LNCAP (cell line): ENCODE data around the gene CYTH1.

Source experiments
- TF ChIP-seq, protein P1 (sequence below): fragments of 450-650 bp; IDR thresholded peaks from 2 replicates; pipeline ENCODE4 v1.5.1; 2017; ENCODE audit warnings: mild to moderate bottlenecking

CYTH1 gene

DNA sequence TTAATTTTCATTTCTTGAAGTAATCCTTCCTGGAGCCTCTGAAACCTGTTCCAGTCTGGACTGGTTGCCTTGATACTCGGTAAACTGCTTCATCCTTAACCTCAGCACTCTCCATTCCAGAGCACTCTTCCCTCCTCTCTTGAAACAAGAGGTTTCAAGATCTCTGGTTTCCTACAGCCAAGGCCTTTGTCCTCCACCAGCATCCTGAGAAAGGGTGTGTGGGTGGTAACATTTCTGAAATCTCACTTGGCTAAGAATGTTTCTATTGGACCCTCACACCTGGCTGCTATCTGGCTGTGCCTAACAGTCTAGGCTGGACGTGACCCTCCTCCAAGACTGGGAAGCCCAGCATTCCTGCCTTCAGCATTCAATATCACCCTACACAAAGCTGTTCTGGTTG is 99.7 kb downstream of the CYTH1 start:
- TF ChIP-seq, protein P1, sequence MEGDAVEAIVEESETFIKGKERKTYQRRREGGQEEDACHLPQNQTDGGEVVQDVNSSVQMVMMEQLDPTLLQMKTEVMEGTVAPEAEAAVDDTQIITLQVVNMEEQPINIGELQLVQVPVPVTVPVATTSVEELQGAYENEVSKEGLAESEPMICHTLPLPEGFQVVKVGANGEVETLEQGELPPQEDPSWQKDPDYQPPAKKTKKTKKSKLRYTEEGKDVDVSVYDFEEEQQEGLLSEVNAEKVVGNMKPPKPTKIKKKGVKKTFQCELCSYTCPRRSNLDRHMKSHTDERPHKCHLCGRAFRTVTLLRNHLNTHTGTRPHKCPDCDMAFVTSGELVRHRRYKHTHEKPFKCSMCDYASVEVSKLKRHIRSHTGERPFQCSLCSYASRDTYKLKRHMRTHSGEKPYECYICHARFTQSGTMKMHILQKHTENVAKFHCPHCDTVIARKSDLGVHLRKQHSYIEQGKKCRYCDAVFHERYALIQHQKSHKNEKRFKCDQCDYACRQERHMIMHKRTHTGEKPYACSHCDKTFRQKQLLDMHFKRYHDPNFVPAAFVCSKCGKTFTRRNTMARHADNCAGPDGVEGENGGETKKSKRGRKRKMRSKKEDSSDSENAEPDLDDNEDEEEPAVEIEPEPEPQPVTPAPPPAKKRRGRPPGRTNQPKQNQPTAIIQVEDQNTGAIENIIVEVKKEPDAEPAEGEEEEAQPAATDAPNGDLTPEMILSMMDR, result no peak

DNA sequence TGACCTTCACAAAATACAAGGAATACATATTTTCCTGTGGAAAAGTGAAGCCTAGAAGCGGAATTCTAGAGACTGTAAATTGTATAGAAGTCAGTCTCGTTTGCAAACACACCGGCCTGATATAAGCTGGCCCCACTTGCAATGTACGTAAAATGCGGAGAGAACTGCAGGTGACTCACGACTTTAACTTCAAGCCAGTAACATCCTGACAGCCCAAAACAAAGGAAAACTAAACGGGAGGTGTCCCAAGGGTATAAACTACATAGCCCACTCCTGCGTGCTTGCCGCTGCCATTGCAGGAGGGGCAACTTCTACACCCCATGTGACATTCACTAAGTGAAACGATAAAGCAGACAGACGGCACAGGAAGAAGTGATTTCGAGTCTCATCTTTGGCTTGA is 101.6 kb downstream of the CYTH1 start:
- TF ChIP-seq, protein P1, result no peak

DNA sequence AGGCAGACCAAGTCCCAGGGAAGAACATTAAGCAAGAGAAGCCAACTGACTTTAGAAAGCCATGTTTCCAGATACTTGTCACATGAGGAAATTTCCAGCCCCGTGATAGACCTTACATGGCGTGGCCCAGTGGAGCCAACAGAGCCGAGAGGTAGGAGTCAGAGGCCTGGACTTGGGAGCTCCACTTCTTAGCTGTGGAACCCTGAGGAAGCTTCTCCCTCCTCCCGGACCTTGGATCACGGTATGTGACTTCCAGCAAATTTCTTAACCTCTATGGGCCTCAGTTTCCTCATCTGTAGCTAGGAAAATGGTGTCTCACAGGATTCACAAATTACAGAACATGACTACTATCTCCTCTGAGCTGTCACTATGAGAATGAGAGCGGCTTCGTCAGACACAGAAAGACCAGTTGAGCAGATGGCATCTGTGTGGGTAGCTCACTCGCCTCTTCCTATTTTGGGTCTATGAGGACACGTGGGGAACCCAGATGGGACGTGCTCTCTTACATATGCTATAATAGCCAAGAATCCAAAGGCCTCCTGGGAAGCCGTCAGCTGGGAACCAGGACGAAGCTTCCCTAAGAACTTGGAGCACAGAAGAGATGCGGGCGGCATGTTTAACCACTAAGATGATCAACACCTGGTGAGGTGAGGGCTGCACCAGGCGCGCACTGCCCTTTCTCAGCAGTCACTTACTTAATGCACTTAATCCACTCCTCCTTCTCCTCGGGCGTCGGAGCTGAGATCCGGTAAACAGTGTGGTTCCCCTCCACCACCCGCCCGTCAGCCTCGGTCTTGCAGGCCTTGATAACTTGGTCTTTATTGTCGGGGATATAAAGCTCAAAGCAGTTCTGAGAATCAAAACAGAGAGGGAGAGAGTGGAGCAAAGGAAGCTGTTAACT is 102.3 kb downstream of the CYTH1 start:
- TF ChIP-seq, protein P1, result no peak

DNA sequence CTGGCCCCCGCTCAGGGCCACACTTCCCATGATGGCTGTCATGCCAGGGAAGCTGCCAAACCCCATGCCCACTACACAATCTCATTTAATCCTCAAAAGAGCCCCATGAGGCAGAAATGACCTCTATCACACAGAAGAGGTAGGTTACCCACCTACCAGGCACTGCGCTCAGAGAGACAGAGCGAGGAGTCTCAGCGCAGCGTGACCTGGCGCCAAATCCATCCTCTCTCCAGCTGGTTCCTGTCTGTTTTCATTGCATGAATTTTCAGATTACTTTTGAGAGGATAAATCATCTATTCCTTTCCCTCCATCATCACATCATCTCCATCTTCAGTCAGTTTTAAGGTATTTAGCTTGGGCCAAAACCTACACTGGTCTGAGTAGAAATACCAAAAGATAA is 103.4 kb downstream of the CYTH1 start:
- TF ChIP-seq, protein P1, result no peak

DNA sequence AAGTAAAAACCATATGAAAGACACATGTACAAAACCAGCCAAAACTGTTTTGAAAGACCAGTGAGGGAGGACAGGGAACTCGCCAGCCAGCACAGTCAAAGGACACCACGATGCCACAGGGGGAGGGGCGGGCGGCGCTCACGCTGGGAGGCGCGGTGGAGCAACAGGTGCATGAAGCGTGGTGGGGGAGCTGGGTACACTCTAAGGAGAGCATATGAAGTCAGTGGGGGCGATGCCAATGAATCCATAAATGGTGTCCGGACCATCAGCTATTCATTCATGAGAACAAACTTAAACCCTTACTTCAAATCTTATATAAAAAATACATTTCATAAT is 103.9 kb downstream of the CYTH1 start:
- TF ChIP-seq, protein P1, result no peak

DNA sequence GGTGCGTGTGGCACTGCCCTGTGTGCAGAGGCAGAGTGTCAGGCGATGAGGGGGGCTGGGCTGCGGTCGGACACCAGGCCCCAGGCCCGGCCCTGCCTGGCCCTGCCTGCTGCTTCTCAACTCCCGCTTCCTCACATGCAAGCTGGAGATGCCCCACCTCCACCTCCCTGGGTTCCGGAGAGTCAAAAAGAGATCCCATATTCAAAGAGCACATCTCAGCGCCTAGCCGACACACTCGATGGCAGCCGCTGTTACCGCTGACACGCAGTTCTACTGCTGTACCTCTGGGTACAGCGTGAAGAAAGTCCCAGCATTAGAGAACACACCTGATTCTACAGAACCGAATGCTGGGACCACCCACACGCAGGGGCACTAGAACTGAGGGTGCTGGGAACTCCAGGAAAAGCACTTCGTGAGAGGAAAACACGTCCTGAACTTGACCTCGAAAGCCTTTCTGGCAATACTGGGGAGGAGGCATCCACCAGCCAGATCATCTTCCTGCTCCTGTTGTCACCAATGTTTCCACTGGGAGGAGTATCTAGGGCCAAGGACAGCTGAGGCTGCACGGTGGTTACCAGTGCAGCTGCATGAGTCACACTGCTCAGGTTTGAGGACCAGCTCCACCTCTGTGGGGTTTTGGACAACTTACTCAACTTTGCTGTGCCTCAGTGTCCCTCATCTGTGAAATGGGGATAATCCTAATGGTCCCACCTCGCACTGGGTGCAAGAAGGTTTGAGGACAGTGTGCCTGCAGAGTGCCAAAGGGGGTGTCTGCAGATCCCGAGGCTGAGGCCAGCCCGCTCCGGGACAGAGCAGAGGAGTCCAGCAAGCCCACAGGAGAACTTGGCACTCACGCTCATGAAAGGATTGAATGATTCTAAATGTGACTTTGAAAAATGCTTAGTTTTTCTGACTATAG is 104.5 kb downstream of the CYTH1 start:
- TF ChIP-seq, protein P1, result no peak

DNA sequence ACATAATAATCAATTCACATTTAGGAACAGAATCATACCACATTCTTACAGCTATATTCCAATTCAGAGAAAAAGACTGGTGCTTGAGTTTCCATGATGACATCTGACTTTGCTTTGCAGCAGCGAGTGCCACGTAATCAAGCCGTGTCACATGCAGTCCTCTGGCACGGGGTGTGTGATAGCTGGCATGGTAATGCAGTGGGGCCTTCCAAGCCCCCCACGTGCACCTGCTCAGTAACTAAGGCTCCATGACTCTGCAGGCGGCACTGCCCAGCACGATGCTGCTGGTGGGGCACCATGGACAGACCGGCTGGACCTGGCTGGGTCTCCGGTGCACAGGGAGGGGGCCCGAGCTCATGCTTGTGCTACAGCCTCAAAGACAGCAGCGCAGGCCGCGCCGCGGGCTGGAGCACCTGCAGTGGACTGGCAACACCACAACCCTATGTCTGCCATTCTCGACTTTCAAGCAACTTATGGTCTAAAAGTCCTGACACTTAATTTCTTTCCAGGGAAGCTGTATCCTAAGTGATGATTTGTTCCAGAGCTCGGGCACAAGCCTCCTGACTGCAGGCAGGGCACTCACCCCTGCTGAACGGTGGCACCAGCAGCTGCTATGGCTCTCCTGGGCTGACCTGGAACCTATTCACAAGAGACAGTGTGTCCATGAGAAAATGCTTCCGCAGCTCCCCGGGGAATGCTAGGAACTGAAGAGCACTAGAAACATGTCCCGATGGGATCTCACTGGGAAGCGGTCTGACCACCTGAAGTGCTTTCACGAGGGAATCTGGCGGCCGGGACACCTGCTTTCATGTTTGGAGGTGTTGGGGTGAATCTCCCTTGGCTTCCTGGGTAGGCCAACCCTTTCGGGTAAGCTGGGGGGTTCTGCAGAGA is 105.4 kb downstream of the CYTH1 start:
- TF ChIP-seq, protein P1, result no peak
